MG63 (cell line): ENCODE measurements around the gene OVCH1. TPM values are rescaled to one million over a fixed set of nuclear protein-coding genes. Genes with fewer than 3 reads are reported as not detected.
A peak's percentile ranks its signal among the peaks of the same experiment; 100 is the strongest.
"Not testable (repeated sequence)": the region's sequence is repeated elsewhere in the genome, so short reads cannot be mapped to it uniquely, and the experiment has no call there.

Experiments
- DNase-seq: peaks from one replicate; pipeline ENCODE4 v3.0.0-alpha.2; 2020
- H3K27me3 ChIP-seq: fragments of 250-450 bp; sonication (Bioruptor Pico); 2 replicates; pipeline ENCODE4 v1.5.1; 2020; ENCODE audit warnings: mild to moderate bottlenecking, moderate library complexity
- H3K36me3 ChIP-seq: fragments of 250-450 bp; sonication (Bioruptor Pico); 2 replicates; pipeline ENCODE4 v1.5.1; 2020; ENCODE audit warnings: mild to moderate bottlenecking, moderate library complexity
- H3K4me3 ChIP-seq: fragments of 250-450 bp; sonication (Bioruptor Pico); 2 replicates; pipeline ENCODE4 v1.5.1; 2020; ENCODE audit warnings: mild to moderate bottlenecking, moderate library complexity
- H3K9me3 ChIP-seq: fragments of 250-450 bp; sonication (Bioruptor Pico); 2 replicates; pipeline ENCODE4 v1.5.1; 2020; ENCODE audit warnings: mild to moderate bottlenecking, moderate library complexity
- total RNA-seq: library from RNA; depleted of rRNA; stranded (reverse); fragments of >200 nt; shearing (Covaris generic); gene quantifications from 2 replicates; pipeline ENCODE4 v1.2.3, GENCODE V29; 2014; ENCODE audit warnings: low replicate concordance; rRNA removed

Gene OVCH1
- total RNA-seq, 1 experiment from 2014 or later, result not detected

GRCh38 chr12:29389295-29389919 lies 108.1 kb downstream of the OVCH1 start:
- no peaks in the 10 kb centered on the region for H3K9me3 ChIP-seq
- no peaks in the 10 kb centered on the region for H3K27me3 ChIP-seq
- no peak for DNase-seq
- no peak overlapping the region for H3K4me3 ChIP-seq
- H3K36me3 ChIP-seq, result no peaks in the 10 kb centered on the region

- not testable (repeated sequence) for H3K4me3 ChIP-seq, H3K36me3 ChIP-seq, H3K9me3 ChIP-seq, H3K27me3 ChIP-seq, DNase-seq
These were observed 111.3 kb downstream of the OVCH1 start for GRCh38 chr12:29386084-29386680.

- not testable (repeated sequence) for H3K27me3 ChIP-seq, H3K4me3 ChIP-seq, H3K9me3 ChIP-seq, DNase-seq, H3K36me3 ChIP-seq
These were observed 112.3 kb downstream of the OVCH1 start for GRCh38 chr12:29385194-29385593.

- H3K9me3 ChIP-seq, result peaks cover 5% of the 10 kb centered on the region
- peaks cover 24% of the 10 kb centered on the region for H3K36me3 ChIP-seq
- H3K27me3 ChIP-seq, result no peaks in the 10 kb centered on the region
- no peak for DNase-seq
- no peak overlapping the region for H3K4me3 ChIP-seq
These were observed 115.2 kb downstream of the OVCH1 start for GRCh38 chr12:29382251-29382650.

GRCh38 chr12:29380536-29381523 lies 116.7 kb downstream of the OVCH1 start, which contains the start of gene ERGIC2:
Gene ERGIC2 (minus strand): TSS chr12:29381172. CDS start chr12:29371633, 9,539 bp downstream.
- H3K4me3 ChIP-seq, result peak within 1 kb of the TSS; percentile 98

More at GRCh38 chr12:29380536-29381523, 116.7 kb downstream of the OVCH1 start, which contains the start of gene ERGIC2:
- peak; percentile 93 for DNase-seq
- peaks cover 30% of the 10 kb centered on the region for H3K36me3 ChIP-seq
- no peaks in the 10 kb centered on the region for H3K27me3 ChIP-seq
- H3K9me3 ChIP-seq, result peaks cover 10% of the 10 kb centered on the region

Other genes with a start within 250 kb of the OVCH1 start
- gene ERGIC2, start 116.5 kb downstream of the OVCH1 start, total RNA-seq, result 140 and 257 TPM in 2 replicates